ENCODE data around the gene PPBP.

The PPBP gene

DNA sequence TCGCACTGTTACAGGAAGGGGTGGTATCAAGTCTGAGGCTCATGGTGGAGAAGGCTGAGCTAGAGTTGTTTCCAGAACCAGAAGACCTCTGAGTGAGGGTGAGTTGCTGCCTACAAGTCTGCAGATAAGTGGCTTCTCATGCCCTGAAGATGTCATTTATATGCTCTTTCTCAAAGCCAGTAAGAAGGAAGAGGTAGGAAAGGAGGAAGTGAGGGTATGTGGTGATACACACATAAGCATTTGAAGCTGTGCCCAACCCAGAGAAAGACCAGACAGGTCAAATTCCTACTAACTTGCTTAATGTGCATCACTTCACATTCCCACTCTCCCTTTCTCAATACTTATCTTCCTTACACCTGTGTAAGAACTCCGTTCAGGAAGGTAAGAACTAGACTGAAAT lies at the start of gene PPBP:
Gene PPBP (minus strand): TSS at position 130 of the 400 bp plus-strand sequence. CDS start 87 bp downstream, at position 43.
- no peak for DNase-seq

GRCh38 chr4:74037076-74037955 lies 49.3 kb upstream of the PPBP start:
- no peak for DNase-seq

GRCh38 chr4:74033739-74034138 lies 45.7 kb upstream of the PPBP start:
- no peak for DNase-seq

- no peak for DNase-seq
Observed at GRCh38 chr4:74032064-74032463, 44.1 kb upstream of the PPBP start.

DNA sequence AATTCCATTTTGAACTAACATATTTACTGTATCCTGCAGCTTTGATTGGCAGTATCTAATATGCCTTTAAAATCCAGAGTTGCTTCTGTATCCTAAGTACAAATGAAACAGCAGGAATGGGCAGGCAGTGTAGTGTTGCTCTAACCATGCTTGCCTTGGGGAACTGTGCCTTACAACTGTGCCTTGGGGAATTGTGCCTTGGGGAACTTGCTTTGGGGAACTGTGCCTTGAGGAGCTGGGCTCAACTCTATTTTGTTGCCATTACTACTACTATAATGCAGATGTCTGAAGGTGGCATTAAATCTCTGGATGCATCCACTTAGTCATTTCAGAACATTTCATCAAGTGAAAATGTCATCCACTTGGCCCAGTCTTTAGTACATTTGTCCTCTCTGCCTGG lies 43.6 kb upstream of the PPBP start:
- DNase-seq = no peak

DNA sequence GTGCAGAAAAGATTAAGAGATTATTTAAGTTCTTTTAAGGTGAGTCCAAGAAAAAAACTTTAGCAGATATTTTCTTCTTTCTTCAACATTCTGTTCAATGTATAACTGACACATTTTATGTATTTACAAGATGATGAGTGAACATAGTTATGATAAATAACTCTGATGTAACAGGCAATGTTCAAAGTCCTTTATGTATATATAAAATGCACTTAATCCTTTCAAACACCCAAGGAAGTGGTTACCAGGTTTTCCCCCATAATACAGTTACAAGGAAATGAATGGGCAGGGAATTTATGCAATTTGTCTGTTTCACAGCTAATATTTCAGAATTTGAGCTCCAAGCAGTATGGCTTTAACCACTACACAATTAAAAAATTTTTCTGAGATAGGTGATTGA lies 42.3 kb upstream of the PPBP start:
- no peak for DNase-seq

GRCh38 chr4:74028504-74028903 lies 40.5 kb upstream of the PPBP start:
- no peak for DNase-seq

- no peak for DNase-seq
Observed at GRCh38 chr4:74023709-74024108, 35.7 kb upstream of the PPBP start.

DNA sequence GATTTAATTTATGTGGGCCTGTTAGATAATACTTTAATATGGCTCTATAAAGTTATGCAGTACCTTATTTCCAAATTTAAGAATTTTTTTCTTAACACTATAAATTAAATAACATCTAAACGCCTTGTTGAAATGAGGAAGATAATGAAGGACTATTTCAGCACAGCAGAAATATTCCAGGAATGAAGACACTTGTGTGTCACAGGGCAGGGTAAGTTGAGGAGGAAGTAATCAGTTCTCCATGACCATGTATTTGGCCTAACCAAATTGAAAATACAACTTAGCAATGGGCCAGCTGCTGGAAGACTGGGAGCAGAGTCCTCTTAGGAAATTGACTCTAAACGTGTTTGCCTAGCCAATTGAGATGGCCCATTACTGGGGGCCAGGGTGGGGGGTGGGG lies 33.6 kb upstream of the PPBP start:
- DNase-seq = no peak

GRCh38 chr4:74018771-74019170 lies 30.8 kb upstream of the PPBP start:
- no peak for DNase-seq

DNA sequence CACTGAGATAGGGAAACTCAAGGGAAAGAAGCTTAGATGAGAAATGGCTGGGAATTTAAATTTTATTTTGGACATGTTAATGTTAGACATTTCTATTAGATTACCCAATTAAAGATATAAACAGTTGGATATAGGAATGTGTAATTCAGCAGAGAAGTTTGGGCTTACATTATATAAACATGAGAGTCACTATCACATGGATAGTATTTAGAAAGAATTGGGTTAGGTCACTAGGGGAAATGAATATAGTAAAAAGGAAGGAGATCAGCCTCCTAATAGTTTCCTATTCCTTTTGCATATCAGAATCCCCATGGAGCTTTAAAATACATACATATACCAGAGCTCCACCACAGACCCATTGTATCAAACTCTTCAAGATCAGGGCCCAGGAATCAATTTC lies 30.1 kb upstream of the PPBP start:
- no peak for DNase-seq

GRCh38 chr4:74016068-74016467 lies 28.1 kb upstream of the PPBP start:
- DNase-seq = no peak

- DNase-seq = no peak
Observed at GRCh38 chr4:74015126-74015780, 27.3 kb upstream of the PPBP start.

- DNase-seq = no peak
Observed at GRCh38 chr4:74014332-74014731, 26.3 kb upstream of the PPBP start.

GRCh38 chr4:74013264-74013663 lies 25.3 kb upstream of the PPBP start:
- no peak for DNase-seq

DNA sequence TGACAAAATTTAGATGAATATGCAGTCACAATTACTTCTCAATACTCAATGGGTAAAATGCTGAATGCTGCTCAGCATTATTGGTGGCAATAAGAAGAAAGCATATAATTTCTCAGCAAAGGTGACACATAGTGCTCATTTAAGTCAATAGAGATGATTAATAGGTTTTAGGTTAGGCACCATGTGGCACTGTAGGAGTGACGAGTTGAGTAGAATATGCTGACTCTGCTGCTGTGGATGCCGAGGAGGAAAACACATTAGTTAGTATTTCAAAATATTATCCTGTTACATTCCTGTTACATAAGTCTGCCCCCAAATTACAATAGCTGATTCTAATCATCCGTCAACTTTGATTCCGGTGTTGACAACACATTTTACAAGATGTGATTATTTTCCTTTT lies 24.1 kb upstream of the PPBP start:
- no peak for DNase-seq

DNA sequence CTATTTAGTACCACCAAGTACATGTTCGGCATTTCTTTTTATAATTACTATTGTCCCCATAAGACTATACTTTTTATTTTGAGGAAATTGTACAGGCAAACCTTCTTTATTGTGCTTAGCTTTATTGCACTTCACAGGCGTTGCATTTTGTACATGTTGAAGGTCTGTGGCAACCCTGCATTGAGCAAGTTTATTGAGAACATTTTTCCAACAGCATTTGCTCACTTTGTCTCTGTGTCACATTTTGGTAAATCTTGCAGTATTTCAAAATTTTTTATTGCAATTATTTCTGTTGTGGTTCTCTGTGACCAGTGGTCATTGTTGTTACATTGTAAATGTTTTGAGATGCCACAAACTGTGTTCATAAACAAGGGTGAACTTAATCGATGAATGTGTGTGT lies 21.3 kb upstream of the PPBP start:
- DNase-seq = no peak

- no peak for DNase-seq
Observed at GRCh38 chr4:74006009-74006476, 18.1 kb upstream of the PPBP start.

DNA sequence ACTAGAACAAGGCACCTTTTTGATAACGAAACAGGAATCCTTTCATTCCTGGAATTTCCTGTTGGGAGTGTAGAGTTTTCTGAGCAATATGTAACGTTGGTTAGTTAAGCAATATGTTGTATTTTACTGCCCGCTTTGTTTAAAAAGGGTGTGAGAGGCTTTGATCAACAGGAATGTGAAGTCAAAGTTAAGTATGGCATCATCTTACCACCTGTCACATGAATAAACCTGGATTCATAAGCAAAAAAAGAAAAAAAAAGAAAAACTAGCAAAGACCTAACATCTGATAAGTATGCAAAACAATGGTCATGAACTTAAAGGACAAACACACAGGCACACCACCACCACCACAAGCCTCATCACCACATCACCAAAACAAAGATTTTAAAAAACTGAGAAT lies 17.5 kb upstream of the PPBP start:
- DNase-seq = no peak

GRCh38 chr4:74004668-74005067 lies 16.7 kb upstream of the PPBP start:
- DNase-seq = no peak

DNA sequence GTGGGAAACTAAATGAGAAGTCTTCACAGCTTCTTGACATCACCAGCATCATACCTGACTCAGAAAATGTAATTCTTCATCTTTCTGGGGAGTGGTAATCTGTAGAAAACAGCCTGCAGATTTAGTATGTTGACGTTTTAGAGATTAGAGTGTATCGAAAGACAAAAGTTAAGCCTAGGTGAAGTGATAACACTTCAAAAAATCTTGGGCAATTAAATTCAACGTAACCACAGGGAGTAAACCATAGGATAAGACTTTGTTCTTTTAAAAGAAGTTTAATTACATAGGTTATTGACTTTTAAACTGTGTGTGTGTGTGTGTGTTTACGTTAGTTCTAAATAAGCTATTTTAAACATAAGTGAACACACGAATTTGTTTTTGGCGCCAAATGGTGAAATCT lies 12.3 kb upstream of the PPBP start:
- DNase-seq = no peak

DNA sequence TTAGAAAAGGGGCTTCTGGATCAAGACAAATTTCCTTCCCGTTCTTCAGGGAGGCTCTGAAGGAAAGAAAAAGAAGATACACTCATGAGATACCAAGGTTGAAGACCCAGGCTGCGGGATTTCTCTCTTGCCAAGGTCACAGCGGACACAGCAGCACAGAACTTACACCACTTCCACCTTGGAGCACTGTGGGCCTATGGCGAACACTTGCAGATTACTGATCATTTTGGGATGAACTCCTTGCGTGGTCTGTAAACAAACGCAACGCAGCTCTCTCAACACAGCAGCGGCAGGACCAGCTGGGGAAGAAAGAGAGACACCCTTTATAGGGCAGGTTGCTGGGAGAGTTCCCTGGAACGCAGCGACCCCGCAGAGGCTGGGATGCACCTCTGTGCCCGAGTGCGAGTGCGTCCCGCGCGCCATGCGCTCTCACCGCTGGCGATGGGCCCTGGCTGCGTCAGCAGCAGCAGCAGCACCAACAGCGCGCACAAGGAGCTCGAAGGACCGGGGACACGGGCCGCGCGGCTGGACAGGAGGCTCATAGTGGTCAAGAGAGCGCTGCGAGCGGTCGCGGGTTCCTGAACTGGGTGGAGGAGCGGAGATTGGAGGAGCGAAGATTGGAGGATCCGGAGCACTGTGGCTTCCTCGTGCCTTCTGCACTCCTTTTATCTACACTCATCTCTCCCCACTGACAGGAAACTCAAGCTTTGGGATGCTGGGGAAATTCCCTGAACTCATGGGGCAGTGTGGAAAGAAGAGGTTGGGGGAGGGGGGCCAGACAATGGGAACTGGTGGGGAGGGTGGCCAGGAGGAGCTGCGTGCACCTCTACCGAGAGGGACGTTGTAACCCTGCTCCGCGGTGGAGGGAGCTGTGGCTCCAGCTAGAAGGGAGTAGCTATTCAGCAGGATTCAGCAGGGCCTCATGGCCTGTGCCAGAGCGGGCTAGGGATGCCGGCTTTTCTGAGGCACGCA lies 10.3 kb upstream of the PPBP start, which contains the start of gene CXCL5:
Gene CXCL5 (minus strand): TSS at position 638 of the 972 bp plus-strand sequence. CDS start 96 bp downstream, at position 542.
- DNase-seq = no peak

DNA sequence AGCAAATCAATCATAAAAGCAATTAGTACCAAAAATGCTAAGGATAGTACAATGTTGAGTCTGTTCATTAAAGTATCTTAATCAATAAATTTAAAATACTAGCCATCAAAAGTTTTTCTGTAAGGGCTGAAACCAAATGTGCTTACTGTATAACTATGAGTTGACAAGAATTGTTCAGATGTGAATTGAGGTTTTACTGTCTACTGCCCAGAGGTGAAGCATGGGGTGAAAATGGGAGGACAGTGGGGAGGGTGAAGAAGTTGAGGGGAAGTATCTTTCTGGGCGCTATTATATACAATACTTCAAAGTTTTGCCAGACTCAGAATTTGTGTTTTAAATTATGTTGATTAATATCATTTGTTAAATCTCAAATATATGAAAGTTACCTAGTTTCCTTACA lies 4.1 kb upstream of the PPBP start:
- no peak for DNase-seq

All from NCI-H187 (cell line).